Measurements from ENCODE around the gene ASPG.

The ASPG gene

GRCh38 chr14:104105071-104105821, 19.7 kb downstream of the ASPG start:
- DNase-seq (ENCODE audit: low spot score), result no peak

GRCh38 chr14:104105822-104106470, 20.4 kb downstream of the ASPG start:
- DNase-seq (ENCODE audit: low spot score), result no peak

DNA sequence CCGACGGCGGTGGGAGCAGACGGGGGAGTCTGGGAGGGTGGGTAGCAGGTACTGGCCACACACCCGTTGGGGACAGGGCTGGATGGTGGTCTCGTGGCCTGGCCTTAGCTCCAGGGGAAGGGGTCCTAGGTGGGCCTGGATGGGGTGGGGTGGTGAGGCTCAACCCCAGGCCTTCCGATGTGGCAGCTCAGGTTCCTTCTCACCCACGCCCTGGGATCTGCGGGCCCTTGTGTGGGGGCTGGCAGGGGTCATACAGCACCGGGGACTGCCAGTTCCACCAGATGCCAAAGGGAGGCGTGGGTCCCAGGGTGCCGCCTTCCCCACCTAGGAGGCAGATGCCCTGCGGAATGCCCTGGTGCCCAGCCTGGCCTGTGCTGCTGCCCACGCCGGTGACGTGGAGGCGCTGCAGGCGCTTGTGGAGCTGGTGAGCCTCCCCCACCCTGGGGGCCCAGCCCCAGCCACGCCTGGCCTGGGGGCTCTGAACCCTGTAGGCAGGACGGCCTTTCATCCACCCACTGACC, 21.0 kb downstream of the ASPG start:
- DNase-seq (ENCODE audit: low spot score), result no peak

- DNase-seq (ENCODE audit: low spot score), result no peak
Observed at GRCh38 chr14:104107101-104107581, 21.6 kb downstream of the ASPG start.

DNA sequence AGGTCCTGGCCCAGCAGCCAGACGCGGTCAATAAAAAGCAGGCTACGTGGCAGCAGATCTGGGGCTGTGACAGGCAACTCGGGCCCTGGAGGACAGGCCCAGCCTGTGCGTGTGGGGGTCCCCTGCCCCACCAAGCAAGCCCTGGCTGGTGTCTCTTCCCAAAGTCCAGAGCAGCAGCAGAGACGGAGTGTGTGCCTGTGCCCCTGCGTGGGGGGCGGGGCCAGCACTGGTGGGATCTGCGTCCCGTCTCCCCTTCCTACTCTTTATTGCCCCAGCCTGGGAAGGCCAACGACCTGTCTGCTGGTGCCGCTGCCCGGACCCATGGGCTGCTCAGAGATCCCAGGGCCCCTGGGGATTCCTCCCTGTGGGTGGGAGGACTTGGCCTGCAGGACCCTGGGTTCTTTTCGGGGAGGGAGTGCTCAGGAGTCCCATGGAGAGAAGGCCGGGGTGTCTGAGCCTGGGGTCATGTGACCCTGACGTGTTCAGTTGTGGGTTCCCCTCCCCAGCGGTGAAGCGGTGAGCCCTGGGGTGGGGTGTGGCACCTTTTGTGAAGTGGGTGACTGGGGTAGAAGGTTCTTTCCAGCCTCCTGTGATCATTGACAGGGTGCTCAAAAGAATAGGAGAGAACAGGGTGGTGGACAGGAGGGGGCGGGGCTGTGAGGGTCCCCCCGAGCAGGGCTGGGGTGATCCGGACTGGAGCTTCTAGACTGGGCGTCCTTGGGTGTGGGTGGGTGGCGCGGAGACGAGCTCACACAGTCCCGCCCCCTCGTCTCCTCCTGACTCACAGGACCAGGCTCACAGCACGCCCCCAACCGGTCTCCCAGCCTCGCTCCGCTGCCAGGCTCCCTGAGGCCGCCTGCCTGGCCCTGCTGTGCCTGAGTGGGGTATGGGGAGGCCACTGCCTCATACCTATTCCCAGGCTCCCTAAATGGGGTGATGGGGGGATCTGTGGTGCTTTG, 22.4 kb downstream of the ASPG start:
- DNase-seq (ENCODE audit: low spot score), result no peak

DNA sequence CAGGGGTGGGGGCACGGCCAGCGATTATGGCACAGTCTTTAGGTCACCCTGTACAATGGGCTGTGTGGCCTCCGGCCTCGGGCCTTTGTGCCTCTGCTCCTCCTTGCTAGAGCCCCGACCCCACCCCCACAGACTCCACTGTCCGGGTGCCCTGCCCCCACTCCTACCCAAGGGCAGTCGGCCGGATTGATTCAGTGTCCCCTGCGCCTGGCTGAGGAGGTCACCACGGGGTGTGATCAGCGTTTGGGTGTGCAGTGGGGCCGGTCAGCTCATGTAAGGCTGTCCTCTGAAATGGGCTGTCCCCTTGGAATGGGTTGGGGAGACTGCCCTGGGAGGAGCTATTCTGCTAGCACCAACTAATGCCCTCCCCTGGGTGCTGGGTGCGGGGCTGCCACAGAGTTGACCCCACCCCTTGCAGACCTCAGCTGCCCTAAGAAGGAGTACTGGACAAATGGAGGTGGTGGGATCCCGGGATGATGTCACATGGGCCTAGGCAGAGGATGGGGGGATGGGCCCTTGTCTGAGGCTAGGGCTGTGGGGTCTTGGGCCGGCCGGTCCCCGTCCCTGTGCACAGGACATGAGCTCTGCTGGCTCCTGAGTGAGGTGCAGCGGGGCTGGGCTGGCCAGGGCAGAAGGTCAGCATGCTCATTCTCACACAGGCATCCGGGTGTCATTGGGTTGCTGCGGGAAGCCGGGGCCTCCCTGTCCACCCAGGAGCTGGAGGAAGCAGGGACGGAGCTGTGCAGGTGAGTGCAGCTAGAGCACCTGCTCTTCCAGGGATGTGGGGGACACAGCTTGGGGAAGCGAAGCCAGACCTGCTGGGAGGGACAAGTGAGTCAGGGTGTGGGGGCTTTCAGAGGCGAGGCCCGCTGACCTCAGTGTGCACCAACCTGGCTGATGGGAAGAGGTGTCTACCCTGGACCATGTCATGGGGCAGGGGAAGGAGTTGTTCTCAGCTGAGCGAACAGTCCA, 23.4 kb downstream of the ASPG start:
- DNase-seq (ENCODE audit: low spot score), result no peak

DNA sequence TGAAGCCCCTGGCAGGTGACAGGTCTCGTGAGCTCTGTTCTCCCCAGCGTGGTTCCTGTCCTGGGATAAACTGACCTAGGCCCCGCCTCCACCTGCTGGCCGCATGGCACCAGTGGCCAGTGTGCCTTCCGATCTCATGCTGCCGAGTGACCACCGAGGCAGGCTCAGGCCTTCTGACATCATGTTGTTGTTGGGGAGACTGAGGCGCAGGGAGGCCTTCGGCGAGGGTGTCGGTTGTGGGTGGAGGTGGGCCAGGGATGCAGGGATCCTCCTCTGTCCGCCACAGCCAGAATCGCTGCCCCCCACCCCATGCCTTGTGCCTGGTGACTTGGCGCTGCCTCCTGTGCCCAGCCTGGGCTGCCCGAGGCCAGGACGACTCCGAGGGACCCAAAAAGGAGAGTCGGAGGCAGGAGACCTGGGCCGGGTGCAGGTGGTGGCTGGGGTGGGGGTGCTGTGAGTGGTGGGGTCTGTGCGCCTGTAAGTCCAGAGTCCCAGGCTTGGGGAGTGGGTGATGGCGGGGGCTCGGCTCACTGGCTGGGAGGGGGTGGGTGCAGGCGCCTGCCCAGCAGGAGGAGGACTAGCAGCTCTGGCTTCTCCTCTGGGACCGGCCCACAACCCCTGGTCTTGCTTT, 24.3 kb downstream of the ASPG start:
- DNase-seq (ENCODE audit: low spot score), result no peak

DNA sequence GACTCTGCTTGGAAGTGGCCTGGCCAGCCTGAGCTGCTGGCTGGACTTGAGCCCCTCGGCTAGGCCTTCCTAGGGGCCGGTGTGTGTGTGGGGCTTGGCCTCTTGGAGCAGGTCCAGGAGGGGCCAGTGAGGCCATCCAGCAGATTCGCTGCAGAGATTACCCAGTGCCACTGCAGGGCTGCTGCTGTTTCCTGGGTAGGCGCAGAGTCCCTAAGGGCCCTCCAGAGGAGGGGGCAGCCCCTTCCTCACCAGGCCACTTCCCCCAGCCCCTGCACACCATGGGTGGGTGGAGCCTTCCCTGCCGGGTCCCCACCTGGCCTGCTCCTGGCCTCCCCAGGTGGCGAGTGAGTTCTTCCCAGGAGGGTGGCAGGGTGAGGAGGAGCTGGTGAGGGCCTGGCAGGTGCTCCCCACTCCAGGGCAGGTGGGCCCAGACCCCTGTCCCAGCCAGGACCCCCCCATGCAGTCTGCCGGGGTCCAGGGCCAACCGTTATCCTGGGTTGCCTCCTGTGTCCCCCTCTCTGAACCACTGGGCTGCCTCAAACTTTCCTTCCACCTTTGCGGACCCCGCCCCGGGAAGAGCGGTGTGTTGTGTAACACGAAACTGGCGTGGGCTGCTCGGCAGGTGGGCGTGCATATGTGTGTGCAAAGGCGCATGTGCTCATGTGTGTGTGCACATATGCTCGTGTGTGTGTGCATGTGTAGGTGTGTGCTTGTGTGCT, 25.1 kb downstream of the ASPG start:
- DNase-seq (ENCODE audit: low spot score), result no peak

DNA sequence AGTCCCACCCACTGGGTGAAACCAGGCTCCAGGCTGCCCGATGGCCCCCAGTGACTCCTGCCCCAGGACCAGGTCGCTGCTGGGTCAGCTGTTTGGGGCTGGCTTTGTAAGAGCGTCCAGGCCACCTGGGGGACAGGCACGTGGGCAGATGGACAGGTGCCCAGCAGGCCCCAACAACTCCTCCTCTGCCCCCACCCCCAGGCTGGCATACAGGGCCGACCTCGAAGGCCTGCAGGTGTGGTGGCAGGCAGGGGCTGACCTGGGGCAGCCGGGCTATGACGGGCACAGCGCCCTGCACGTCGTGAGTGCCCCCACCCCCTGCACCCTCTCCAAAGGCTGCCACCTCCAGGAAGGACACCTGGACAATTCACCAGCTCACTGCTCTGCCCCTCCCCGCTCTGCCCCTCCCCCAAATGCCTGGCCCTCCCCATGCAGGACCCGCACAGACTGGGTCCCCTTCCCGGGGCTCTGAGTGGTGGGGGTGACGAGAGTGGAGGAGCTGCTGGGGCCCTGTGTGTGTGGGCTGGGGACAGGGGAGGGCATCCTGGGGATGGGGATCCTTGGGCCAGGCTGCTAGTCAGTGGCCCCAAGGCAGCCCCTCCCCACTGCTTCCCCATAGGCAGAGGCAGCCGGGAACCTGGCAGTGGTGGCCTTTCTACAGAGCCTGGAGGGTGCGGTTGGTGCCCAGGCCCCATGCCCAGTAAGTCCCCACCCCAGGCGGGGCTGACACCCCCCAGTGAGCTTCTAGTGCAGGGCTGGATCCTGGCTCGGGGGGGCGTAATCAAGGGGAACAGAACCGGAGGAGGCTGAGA, 26.0 kb downstream of the ASPG start:
- DNase-seq (ENCODE audit: low spot score), result no peak

GRCh38 chr14:104112113-104112505, 26.6 kb downstream of the ASPG start:
- no peak for DNase-seq (ENCODE audit: low spot score)

GRCh38 chr14:104112609-104113571, 27.4 kb downstream of the ASPG start:
- DNase-seq (ENCODE audit: low spot score), result no peak

DNA sequence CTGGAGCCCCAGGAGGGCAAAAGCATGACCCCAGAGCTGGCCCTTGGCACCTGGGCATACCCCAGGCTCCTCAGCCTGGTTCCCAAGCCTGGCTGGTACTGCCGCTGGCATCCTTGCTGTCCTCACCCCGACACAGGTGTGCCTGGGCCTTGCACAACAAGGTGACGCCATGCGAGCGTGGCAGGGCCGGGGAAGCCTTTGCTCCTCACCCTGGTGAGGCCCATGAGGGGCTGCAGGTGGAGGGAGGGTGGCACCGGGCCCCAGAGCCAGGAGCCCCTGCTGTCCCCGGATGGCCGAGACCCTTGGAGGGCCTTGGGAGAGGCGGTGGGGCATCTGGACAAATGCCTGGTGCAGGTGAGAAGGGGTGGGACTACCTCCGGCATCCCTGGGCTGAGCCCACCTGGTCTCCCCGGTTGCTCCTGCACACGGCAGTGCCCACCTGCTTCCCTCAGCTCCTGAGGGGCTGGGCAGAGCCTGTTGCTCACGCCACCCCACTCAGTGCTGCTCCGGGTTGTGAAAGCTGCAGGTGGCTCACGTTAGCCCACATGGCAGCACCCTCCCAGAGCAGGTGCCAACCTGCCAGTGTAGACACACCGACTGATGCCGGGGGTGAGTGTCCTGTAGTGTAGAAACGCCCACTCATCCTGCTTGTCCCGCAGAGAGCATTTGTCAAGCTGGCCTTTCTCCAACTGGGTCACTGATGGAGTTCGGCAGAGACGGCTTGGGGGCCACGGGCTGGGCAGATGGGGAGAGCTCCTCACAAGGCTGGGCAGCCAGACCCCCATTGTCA, 28.3 kb downstream of the ASPG start:
- no peak for DNase-seq (ENCODE audit: low spot score)

GRCh38 chr14:104114421-104115130, 29.1 kb downstream of the ASPG start:
- no peak for DNase-seq (ENCODE audit: low spot score)

DNA sequence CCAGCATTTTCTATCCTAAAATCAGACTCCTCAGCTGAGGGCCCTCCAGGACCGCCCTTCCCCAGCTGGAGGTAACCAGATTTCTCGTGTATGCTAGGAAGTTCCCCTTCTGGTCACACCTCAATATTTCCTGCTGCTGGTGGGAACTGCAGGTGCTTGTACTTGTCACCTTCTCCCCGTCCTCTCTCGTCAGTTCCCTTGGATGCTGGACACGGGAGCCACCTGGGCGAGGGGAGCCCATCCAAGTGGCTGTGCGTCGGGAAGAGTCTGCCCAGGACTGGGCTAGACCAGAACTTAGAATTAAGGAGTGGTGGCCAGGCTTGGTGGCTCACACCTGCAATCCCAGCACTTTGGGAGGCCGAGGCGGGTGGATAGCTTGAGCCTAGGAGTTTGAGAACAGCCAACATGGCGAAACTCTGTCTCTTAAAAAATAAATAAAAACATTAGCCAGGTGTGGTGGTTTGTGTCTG, 29.7 kb downstream of the ASPG start:
- no peak for DNase-seq (ENCODE audit: low spot score)

DNA sequence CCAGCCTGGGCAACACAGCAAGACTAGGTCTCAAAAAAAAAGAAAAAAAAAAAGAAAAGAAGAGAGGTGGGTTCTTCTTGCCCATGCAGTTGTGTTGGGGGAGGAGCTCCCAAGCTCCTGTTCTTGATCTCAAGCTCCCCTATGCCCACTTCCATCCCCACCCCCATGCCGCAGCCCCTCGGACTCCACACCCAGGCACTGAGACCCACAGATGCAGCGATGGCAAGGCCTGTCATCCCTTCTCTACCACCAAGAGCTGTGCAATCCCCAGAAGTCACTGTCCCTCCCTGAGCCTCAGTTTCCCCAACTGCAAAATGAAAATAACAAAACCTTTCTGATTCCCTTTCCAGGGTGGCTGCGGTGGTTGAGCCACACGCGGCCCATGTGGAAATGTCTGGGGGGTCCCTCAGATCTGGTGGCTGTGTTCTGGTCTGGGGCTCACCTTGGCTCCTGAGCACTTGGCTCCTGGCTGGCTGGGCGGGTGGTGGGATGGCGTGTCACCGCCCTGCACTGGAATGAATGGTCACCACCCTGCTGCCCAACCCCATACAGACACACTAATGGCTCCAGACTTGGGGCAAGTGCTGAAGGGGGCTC, 30.3 kb downstream of the ASPG start:
- DNase-seq (ENCODE audit: low spot score), result no peak

DNA sequence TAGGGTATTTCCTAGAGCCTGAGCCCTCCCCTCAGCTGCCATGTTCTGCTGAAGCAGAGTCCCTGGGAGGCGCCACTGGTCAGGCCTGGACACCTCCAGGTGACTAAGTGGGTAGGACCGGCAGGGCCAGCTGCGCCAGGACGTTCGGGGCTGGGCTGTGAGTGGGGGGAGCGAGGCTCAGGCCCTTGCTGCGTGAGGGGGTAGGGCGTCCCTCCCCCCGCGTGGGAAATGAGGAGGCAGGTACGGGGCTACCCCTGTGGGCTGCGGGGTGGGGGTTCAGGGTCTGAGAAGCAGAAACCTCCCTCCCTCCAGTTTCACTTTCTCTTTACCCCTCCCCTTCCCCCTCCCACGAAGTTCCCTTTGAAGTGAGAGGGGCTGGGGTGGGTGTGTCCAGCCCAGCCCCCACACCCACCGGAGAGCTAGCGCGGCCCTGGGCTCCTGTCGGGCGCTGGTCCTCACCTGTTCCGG, 30.8 kb downstream of the ASPG start:
- no peak for DNase-seq (ENCODE audit: low spot score)

Data from hepatic stellate cell (primary cell).